Stimulated activated CD8-positive, alpha-beta memory T cell treated with anti-CD3 and anti-CD28 coated beads, Interleukin-7, amount 100 ng/mL, for 4 hours (primary cell): ENCODE measurements around the gene CUTA.
A peak's percentile ranks its signal among the peaks of the same experiment; 100 is the strongest.

ENCODE experiments used
- DNase-seq, 2 donors: peaks; one replicate each; pipeline ENCODE4 v3.0.0-alpha.2; 2020; ENCODE audit warnings: low read depth in 2 of 2

Gene CUTA

GRCh38 chr6:33417903-33418689 is at the start of gene CUTA:
TSS of gene CUTA (minus strand) at chr6:33418107. CDS start at chr6:33418000, 107 bp downstream.
- DNase-seq: peak; percentile 99 to 100

GRCh38 chr6:33467091-33467490 is 49.2 kb upstream of the CUTA start:
- DNase-seq: no peak

- DNase-seq: no peak
These were observed 48.3 kb upstream of the CUTA start for GRCh38 chr6:33466075-33466735.

- no peak for DNase-seq
These were observed 41.3 kb upstream of the CUTA start for GRCh38 chr6:33459226-33459625.

GRCh38 chr6:33458676-33459075 is 40.8 kb upstream of the CUTA start:
- no peak for DNase-seq

GRCh38 chr6:33456156-33456555 is 38.2 kb upstream of the CUTA start:
- no peak for DNase-seq

- no peak for DNase-seq
These were observed 37.1 kb upstream of the CUTA start for GRCh38 chr6:33455051-33455450.

- DNase-seq: peak; percentile 91 to 92
These were observed 36.4 kb upstream of the CUTA start, which contains the start of gene ZBTB9 for GRCh38 chr6:33454009-33454946. TSS of gene ZBTB9 (plus strand) at chr6:33454576. CDS start at chr6:33455101, 525 bp downstream.

GRCh38 chr6:33453393-33454008 is 35.6 kb upstream of the CUTA start:
- no peak for DNase-seq

GRCh38 chr6:33452496-33452895 is 34.6 kb upstream of the CUTA start:
- DNase-seq: no peak

- no peak for DNase-seq
These were observed 33.7 kb upstream of the CUTA start for GRCh38 chr6:33451606-33452005.

GRCh38 chr6:33450434-33450833 is 32.5 kb upstream of the CUTA start:
- DNase-seq: no peak

GRCh38 chr6:33446356-33446755 is 28.4 kb upstream of the CUTA start:
- no peak for DNase-seq

- DNase-seq: no peak
These were observed 27.3 kb upstream of the CUTA start for GRCh38 chr6:33445119-33445603.

GRCh38 chr6:33443619-33444504 is 26.0 kb upstream of the CUTA start:
- no peak for DNase-seq

- DNase-seq: no peak
These were observed 25.1 kb upstream of the CUTA start for GRCh38 chr6:33443025-33443424.

GRCh38 chr6:33442283-33442682 is 24.4 kb upstream of the CUTA start:
- DNase-seq: no peak

- no peak for DNase-seq
These were observed 23.6 kb upstream of the CUTA start for GRCh38 chr6:33441457-33441856.

- no peak for DNase-seq
These were observed 22.9 kb upstream of the CUTA start for GRCh38 chr6:33440649-33441309.
